Mesothelial cell of epicardium (in vitro differentiated cells): ENCODE measurements around the gene PPP1R37. TPM values are rescaled to one million over a fixed set of nuclear protein-coding genes. Genes with fewer than 3 reads are reported as not detected.
A peak's percentile ranks its signal among the peaks of the same experiment; 100 is the strongest.

Source experiments
- DNase-seq, 2 experiments: peaks; one replicate each; pipeline ENCODE4 v3.0.0; 2021; ENCODE audit warnings: low spot score in 2 of 2; ENCODE audit not compliant: unreplicated experiment in 2 of 2
- H3K27ac Mint-ChIP-seq: 2 replicates; pipeline ENCODE4 v1.8.0; 2021; ENCODE audit warnings: mixed read lengths
- H3K27me3 Mint-ChIP-seq: 2 replicates; pipeline ENCODE4 v1.8.0; 2021; ENCODE audit warnings: low read depth, mixed read lengths
- H3K36me3 Mint-ChIP-seq: 2 replicates; pipeline ENCODE4 v1.8.0; 2021; ENCODE audit warnings: mixed read lengths
- H3K4me1 Mint-ChIP-seq: 2 replicates; pipeline ENCODE4 v1.8.0; 2021; ENCODE audit warnings: mixed read lengths
- H3K4me3 Mint-ChIP-seq: 2 replicates; pipeline ENCODE4 v1.8.0; 2021; ENCODE audit warnings: mild to moderate bottlenecking, moderate library complexity, mixed read lengths
- H3K9me3 Mint-ChIP-seq: 2 replicates; pipeline ENCODE4 v1.8.0; 2021; ENCODE audit warnings: mixed read lengths
- total RNA-seq: library from RNA; stranded (reverse); gene quantifications from 3 replicates; pipeline ENCODE4 v1.2.1, GENCODE V29; 2021
- TF ChIP-seq, protein P1 (sequence below): fragments of 200-600 bp; sonication (generic); IDR thresholded peaks from one replicate; pipeline ENCODE4 v1.5.0; 2021; ENCODE audit warnings: antibody characterized with exemption; ENCODE audit not compliant: unreplicated experiment

PPP1R37 gene
- total RNA-seq, 1 donor from 2014 or later = 40.7 TPM

- DNase-seq = no peak
- TF ChIP-seq, protein P1, sequence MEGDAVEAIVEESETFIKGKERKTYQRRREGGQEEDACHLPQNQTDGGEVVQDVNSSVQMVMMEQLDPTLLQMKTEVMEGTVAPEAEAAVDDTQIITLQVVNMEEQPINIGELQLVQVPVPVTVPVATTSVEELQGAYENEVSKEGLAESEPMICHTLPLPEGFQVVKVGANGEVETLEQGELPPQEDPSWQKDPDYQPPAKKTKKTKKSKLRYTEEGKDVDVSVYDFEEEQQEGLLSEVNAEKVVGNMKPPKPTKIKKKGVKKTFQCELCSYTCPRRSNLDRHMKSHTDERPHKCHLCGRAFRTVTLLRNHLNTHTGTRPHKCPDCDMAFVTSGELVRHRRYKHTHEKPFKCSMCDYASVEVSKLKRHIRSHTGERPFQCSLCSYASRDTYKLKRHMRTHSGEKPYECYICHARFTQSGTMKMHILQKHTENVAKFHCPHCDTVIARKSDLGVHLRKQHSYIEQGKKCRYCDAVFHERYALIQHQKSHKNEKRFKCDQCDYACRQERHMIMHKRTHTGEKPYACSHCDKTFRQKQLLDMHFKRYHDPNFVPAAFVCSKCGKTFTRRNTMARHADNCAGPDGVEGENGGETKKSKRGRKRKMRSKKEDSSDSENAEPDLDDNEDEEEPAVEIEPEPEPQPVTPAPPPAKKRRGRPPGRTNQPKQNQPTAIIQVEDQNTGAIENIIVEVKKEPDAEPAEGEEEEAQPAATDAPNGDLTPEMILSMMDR = no peak
- H3K27me3 Mint-ChIP-seq = no peaks in the 10 kb centered on the region
- peaks cover 59% of the 10 kb centered on the region for H3K4me1 Mint-ChIP-seq
- H3K27ac Mint-ChIP-seq = peak overlapping the region; percentile 60
- H3K36me3 Mint-ChIP-seq = no peaks in the 10 kb centered on the region
- H3K4me3 Mint-ChIP-seq = no peak overlapping the region
- H3K9me3 Mint-ChIP-seq = no peaks in the 10 kb centered on the region
These were observed 5.0 kb downstream of the PPP1R37 start for GRCh38 chr19:45097776-45098520.

GRCh38 chr19:45098521-45099466, 5.8 kb downstream of the PPP1R37 start:
- TF ChIP-seq, protein P1 = no peak
- Mint-ChIP-seq H3K27me3 (no peaks in the 10 kb centered on the region), H3K36me3 (no peaks in the 10 kb centered on the region), H3K27ac (peak overlapping the region; percentile 55), H3K4me1 (peaks cover 56% of the 10 kb centered on the region), H3K9me3 (no peaks in the 10 kb centered on the region), H3K4me3 (no peak overlapping the region)
- DNase-seq = no peak

- no peak for DNase-seq
- Mint-ChIP-seq H3K9me3 (no peaks in the 10 kb centered on the region), H3K36me3 (no peaks in the 10 kb centered on the region), H3K27me3 (no peaks in the 10 kb centered on the region), H3K27ac (peak overlapping the region; percentile 60), H3K4me1 (peaks cover 55% of the 10 kb centered on the region), H3K4me3 (no peak overlapping the region)
- TF ChIP-seq, protein P1 = no peak
These were observed 6.7 kb downstream of the PPP1R37 start for GRCh38 chr19:45099467-45100191.

- H3K27me3 Mint-ChIP-seq = no peaks in the 10 kb centered on the region
- H3K4me3 Mint-ChIP-seq = no peak overlapping the region
- no peaks in the 10 kb centered on the region for H3K36me3 Mint-ChIP-seq
- peaks cover 55% of the 10 kb centered on the region for H3K4me1 Mint-ChIP-seq
- H3K9me3 Mint-ChIP-seq = no peaks in the 10 kb centered on the region
- no peak for DNase-seq
- TF ChIP-seq, protein P1 = no peak
- H3K27ac Mint-ChIP-seq = no peak overlapping the region
These were observed 7.2 kb downstream of the PPP1R37 start for GRCh38 chr19:45100201-45100600.

DNA sequence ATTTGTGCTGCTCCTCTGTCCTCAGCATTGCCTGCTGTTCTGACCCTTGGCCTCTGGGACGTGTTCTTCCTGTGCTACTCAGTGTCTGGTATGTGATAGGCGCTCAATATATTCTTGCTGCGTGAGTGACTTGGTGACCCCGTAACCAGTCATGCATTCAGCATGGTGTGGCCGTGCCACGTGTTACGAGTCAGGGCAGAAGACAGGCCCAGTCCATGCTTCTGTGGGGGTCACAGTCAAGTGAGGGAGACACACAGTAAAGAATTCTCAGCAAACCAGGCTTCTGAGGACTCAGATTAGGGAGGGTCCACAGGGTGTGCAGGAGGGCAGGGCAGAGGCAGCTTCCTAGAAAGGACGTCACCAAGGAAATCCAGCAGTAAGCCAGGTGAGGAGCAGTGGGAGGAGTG, 7.9 kb downstream of the PPP1R37 start:
- no peak overlapping the region for H3K4me3 Mint-ChIP-seq
- TF ChIP-seq, protein P1 = no peak
- H3K27ac Mint-ChIP-seq = no peak overlapping the region
- H3K9me3 Mint-ChIP-seq = no peaks in the 10 kb centered on the region
- DNase-seq = no peak
- H3K4me1 Mint-ChIP-seq = peaks cover 55% of the 10 kb centered on the region
- no peaks in the 10 kb centered on the region for H3K27me3 Mint-ChIP-seq
- H3K36me3 Mint-ChIP-seq = no peaks in the 10 kb centered on the region
